Neuronal stem cell (in vitro differentiated cells): ENCODE results near the gene NFKBIE.

Experiments used
- DNase-seq: peaks from one replicate; pipeline ENCODE4 v3.0.0-alpha.2; 2013; ENCODE audit warnings: low spot score
- H2AFZ ChIP-seq: one replicate; pipeline ENCODE4 v1.6.1; 2013; ENCODE audit warnings: mild to moderate bottlenecking, low read length, inconsistent platforms
- H2AK5ac ChIP-seq: 2 replicates; pipeline ENCODE4 v1.6.1; 2013; ENCODE audit warnings: low read depth, mild to moderate bottlenecking, inconsistent platforms, low read length, moderate library complexity, mixed read lengths
- H2BK120ac ChIP-seq: 2 replicates; pipeline ENCODE4 v1.6.1; 2013; ENCODE audit warnings: low read depth, mild to moderate bottlenecking, inconsistent platforms, low read length, moderate library complexity, mixed read lengths
- H2BK12ac ChIP-seq: one replicate; pipeline ENCODE4 v1.6.1; 2013; ENCODE audit warnings: low read length, inconsistent platforms
- H2BK15ac ChIP-seq: 2 replicates; pipeline ENCODE4 v1.6.1; 2013; ENCODE audit warnings: mild to moderate bottlenecking, low read length, inconsistent platforms, mixed read lengths
- H2BK5ac ChIP-seq: one replicate; pipeline ENCODE4 v1.6.1; 2013; ENCODE audit warnings: inconsistent platforms, mild to moderate bottlenecking, low read length, moderate library complexity
- H3K14ac ChIP-seq: one replicate; pipeline ENCODE4 v1.6.1; 2013; ENCODE audit warnings: low read length, inconsistent platforms
- H3K18ac ChIP-seq: 2 replicates; pipeline ENCODE4 v1.6.1; 2013; ENCODE audit warnings: low read length, inconsistent platforms
- H3K23ac ChIP-seq: 2 replicates; pipeline ENCODE4 v1.6.1; 2013; ENCODE audit warnings: low read depth, mild to moderate bottlenecking, mixed read lengths, low read length, inconsistent platforms; ENCODE audit not compliant: poor library complexity
- H3K27ac ChIP-seq: replicated peaks from 3 replicates; pipeline ENCODE4 v1.5.1; 2013; ENCODE audit warnings: low read length, inconsistent platforms
- H3K27me3 ChIP-seq, 3 experiments: 2 replicates each; pipeline ENCODE4 v1.6.1; 2013; ENCODE audit warnings: low read length in 3 of 3, mild to moderate bottlenecking in 2 of 3, inconsistent platforms in 1 of 3, low read depth in 1 of 3, mixed read lengths in 1 of 3, moderate library complexity in 1 of 3; ENCODE audit not compliant: control insufficient read depth in 3 of 3, insufficient read depth in 3 of 3
- H3K36me3 ChIP-seq, 2 donors: replicated peaks in 1 of 2; 2 replicates each; pipeline ENCODE4 v1.6.1; 2013; ENCODE audit warnings: low read length in 2 of 2; ENCODE audit not compliant: control insufficient read depth in 2 of 2, insufficient read depth in 2 of 2
- H3K4ac ChIP-seq: 2 replicates; pipeline ENCODE4 v1.6.1; 2013; ENCODE audit warnings: inconsistent platforms, mild to moderate bottlenecking, low read length, moderate library complexity
- H3K4me1 ChIP-seq, 2 donors: 1 replicate in 1 of 2; 2 replicates in 1 of 2; pipeline ENCODE4 v1.6.1; 2013; ENCODE audit warnings: low read length in 2 of 2, low read depth in 1 of 2; ENCODE audit not compliant: control insufficient read depth in 2 of 2, insufficient read depth in 1 of 2
- H3K4me2 ChIP-seq: one replicate; pipeline ENCODE4 v1.6.1; 2013; ENCODE audit warnings: mild to moderate bottlenecking, low read length, inconsistent platforms; ENCODE audit not compliant: insufficient read depth, poor library complexity, severe bottlenecking
- H3K4me3 ChIP-seq, 2 donors: 2 replicates each; pipeline ENCODE4 v1.5.1; 2013; ENCODE audit warnings: low read length in 2 of 2, mild to moderate bottlenecking in 2 of 2, inconsistent platforms in 1 of 2, moderate library complexity in 1 of 2
- H3K79me1 ChIP-seq: one replicate; pipeline ENCODE4 v1.6.1; 2013; ENCODE audit warnings: low read depth, mild to moderate bottlenecking, inconsistent platforms, low read length, moderate library complexity
- H3K9ac ChIP-seq: one replicate; pipeline ENCODE4 v1.6.1; 2013; ENCODE audit warnings: mild to moderate bottlenecking, low read depth, low read length, inconsistent platforms; ENCODE audit not compliant: poor library complexity
- H3K9me3 ChIP-seq, 2 donors: replicated peaks in 1 of 2; 2 replicates each; pipeline versions ENCODE3 to v1.6.1; 2013; ENCODE audit warnings: low read length in 2 of 2, mild to moderate bottlenecking in 2 of 2, inconsistent platforms in 1 of 2, low read depth in 1 of 2, mixed read lengths in 1 of 2, moderate library complexity in 1 of 2; ENCODE audit not compliant: control insufficient read depth in 2 of 2, insufficient read depth in 1 of 2
- H4K8ac ChIP-seq: one replicate; pipeline ENCODE4 v1.6.1; 2013; ENCODE audit warnings: low read depth, mild to moderate bottlenecking, inconsistent platforms, low read length, moderate library complexity
- H4K91ac ChIP-seq: one replicate; pipeline ENCODE4 v1.6.1; 2013; ENCODE audit warnings: low read length, low read depth, mild to moderate bottlenecking, inconsistent platforms; ENCODE audit not compliant: poor library complexity
- WGBS, 2 donors: extraction: QIAGEN DNeasy Blood & Tissue Kit; methylation state at CpG; one replicate each; pipeline ENCODE4 v1.1.7; 2013; ENCODE audit warnings: missing lambda C conversion rate in 2 of 2, mixed read lengths in 1 of 2; ENCODE audit not compliant: insufficient read length in 2 of 2, insufficient replicate concordance in 1 of 2; ENCODE audit errors: extremely low coverage in 2 of 2; 5-methylcytosine and 5-hydroxymethylcytosine counted together

The NFKBIE gene

GRCh38 chr6:44234101-44235025 lies 31.0 kb downstream of the NFKBIE start:
- Histone ChIP-seq H2AFZ (no peak overlapping the region), H3K4ac (no peak overlapping the region), H3K23ac (no peak overlapping the region), H2BK120ac (no peak overlapping the region), H3K27me3 (no peaks in the 10 kb centered on the region), H2BK12ac (no peak overlapping the region), H2BK15ac (no peak overlapping the region), H3K36me3 (peaks cover 21 to 62% of the 10 kb centered on the region in 2 donors), H3K27ac (peak overlapping the region; percentile 69), H2BK5ac (no peak overlapping the region), H3K4me2 (no peak overlapping the region), H2AK5ac (peak overlapping the region; percentile 52), H3K4me1 (peaks cover 7 to 14% of the 10 kb centered on the region in 2 donors), H3K79me1 (no peaks in the 10 kb centered on the region), H3K9me3 (no peaks in the 10 kb centered on the region), H4K91ac (no peak overlapping the region), H3K4me3 (no peak overlapping the region), H3K14ac (no peak overlapping the region), H3K18ac (peak overlapping the region; percentile 66), H3K9ac (no peak overlapping the region), H4K8ac (no peak overlapping the region)
- DNase-seq: no peak
- WGBS, 2 donors: no CpG with 5 or more reads among the region's 5 CpGs

GRCh38 chr6:44233567-44234100 lies 31.7 kb downstream of the NFKBIE start:
- WGBS, 2 donors: no CpG with 5 or more reads among the region's 14 CpGs
- H3K9ac ChIP-seq: peak overlapping the region; percentile 38
- H4K91ac ChIP-seq: no peak overlapping the region
- no peak overlapping the region for H2BK120ac ChIP-seq
- no peak overlapping the region for H4K8ac ChIP-seq
- no peaks in the 10 kb centered on the region for H3K9me3 ChIP-seq
- no peak overlapping the region for H3K4me2 ChIP-seq
- H3K4me3 ChIP-seq: no peak overlapping the region
- no peak overlapping the region for H3K14ac ChIP-seq
- no peak for DNase-seq
- no peak overlapping the region for H2BK5ac ChIP-seq
- no peak overlapping the region for H2AFZ ChIP-seq
- no peak overlapping the region for H3K27ac ChIP-seq
- H3K4ac ChIP-seq: no peak overlapping the region
- peaks cover 7 to 13% of the 10 kb centered on the region in 2 donors for H3K4me1 ChIP-seq
- H3K79me1 ChIP-seq: no peaks in the 10 kb centered on the region
- H3K36me3 ChIP-seq: peaks cover 20 to 69% of the 10 kb centered on the region in 2 donors
- H2AK5ac ChIP-seq: no peak overlapping the region
- no peaks in the 10 kb centered on the region for H3K27me3 ChIP-seq
- no peak overlapping the region for H2BK12ac ChIP-seq
- peak overlapping the region; percentile 5 for H3K23ac ChIP-seq
- no peak overlapping the region for H3K18ac ChIP-seq
- H2BK15ac ChIP-seq: no peak overlapping the region

GRCh38 chr6:44232676-44233566 lies 32.4 kb downstream of the NFKBIE start:
- no peaks in the 10 kb centered on the region for H3K9me3 ChIP-seq
- WGBS, 2 donors: no CpG with 5 or more reads among the region's 16 CpGs
- no peak for DNase-seq
- no peak overlapping the region for H3K4me2 ChIP-seq
- H2BK120ac ChIP-seq: no peak overlapping the region
- no peak overlapping the region for H3K9ac ChIP-seq
- no peak overlapping the region for H2AK5ac ChIP-seq
- no peak overlapping the region for H3K4ac ChIP-seq
- peaks cover 19 to 76% of the 10 kb centered on the region in 2 donors for H3K36me3 ChIP-seq
- no peak overlapping the region for H3K27ac ChIP-seq
- H2BK15ac ChIP-seq: no peak overlapping the region
- peaks cover 5 to 11% of the 10 kb centered on the region in 2 donors for H3K4me1 ChIP-seq
- H3K14ac ChIP-seq: no peak overlapping the region
- H3K4me3 ChIP-seq: no peak overlapping the region
- no peak overlapping the region for H2BK5ac ChIP-seq
- H4K8ac ChIP-seq: no peak overlapping the region
- H3K79me1 ChIP-seq: no peaks in the 10 kb centered on the region
- H2AFZ ChIP-seq: no peak overlapping the region
- H3K27me3 ChIP-seq: no peaks in the 10 kb centered on the region
- no peak overlapping the region for H3K18ac ChIP-seq
- no peak overlapping the region for H4K91ac ChIP-seq
- H3K23ac ChIP-seq: peak overlapping the region; percentile 13
- no peak overlapping the region for H2BK12ac ChIP-seq
